HepG2 (cell line): ENCODE data around the gene MORN1. TPM values are rescaled to one million over a fixed set of nuclear protein-coding genes. Genes with fewer than 3 reads are reported as not detected.
A peak's percentile ranks its signal among the peaks of the same experiment; 100 is the strongest.

Source experiments
- AHR ChIP-seq: IDR thresholded peaks from 2 replicates; pipeline ENCODE4 v1.6.1; 2018; ENCODE audit warnings: missing genetic modification reagents, missing compliant biosample characterization
- ATM ChIP-seq: fragments of 450-650 bp; IDR thresholded peaks from 2 replicates; pipeline ENCODE4 v1.7.1; 2017; ENCODE audit warnings: mild to moderate bottlenecking, borderline replicate concordance
- CHCHD3 ChIP-seq: sonication (generic); formaldehyde crosslinking; IDR thresholded peaks from 2 replicates; pipeline ENCODE4 v1.8.0; 2022; ENCODE audit warnings: mild to moderate bottlenecking, missing genetic modification reagents, moderate library complexity
- ELF3 ChIP-seq: IDR thresholded peaks from 2 replicates; pipeline ENCODE4 v1.6.1; 2016; ENCODE audit warnings: missing genetic modification reagents, missing compliant biosample characterization
- GABPA ChIP-seq, 2 experiments: IDR thresholded peaks; 2 replicates each; pipeline ENCODE4 v1.6.1; 2011 to 2016; ENCODE audit warnings: low read depth in 2 of 2, low read length in 1 of 2, missing biosample characterization in 1 of 2, missing genetic modification characterization in 1 of 2
- RFXAP ChIP-seq: sonication (generic); formaldehyde crosslinking; IDR thresholded peaks from 2 replicates; pipeline ENCODE4 v1.4.0; 2020; ENCODE audit warnings: missing genetic modification reagents, borderline replicate concordance
- SNAPC2 ChIP-seq: sonication (generic); formaldehyde crosslinking; IDR thresholded peaks from 2 replicates; pipeline ENCODE4 v1.8.1; 2022; ENCODE audit warnings: mild to moderate bottlenecking, missing genetic modification reagents
- STAT5B ChIP-seq: sonication (generic); formaldehyde crosslinking; IDR thresholded peaks from 2 replicates; pipeline ENCODE4 v1.4.0; 2020; ENCODE audit warnings: missing genetic modification reagents
- ZFP90 ChIP-seq: sonication (generic); formaldehyde crosslinking; IDR thresholded peaks from 2 replicates; pipeline ENCODE4 v1.8.0; 2022; ENCODE audit warnings: missing genetic modification reagents, mild to moderate bottlenecking, inconsistent platforms, borderline replicate concordance
- ZNF264 ChIP-seq: sonication (generic); formaldehyde crosslinking; IDR thresholded peaks from 2 replicates; pipeline ENCODE4 v1.4.0; 2020; ENCODE audit warnings: missing genetic modification reagents
- ZNF790 ChIP-seq: sonication (generic); formaldehyde crosslinking; IDR thresholded peaks from 2 replicates; pipeline ENCODE4 v1.8.0; 2022; ENCODE audit warnings: missing genetic modification reagents, mild to moderate bottlenecking, borderline replicate concordance
- polyA plus RNA-seq, 8 experiments: library from polyadenylated mRNA; depleted of rRNA in 3 of 8; stranded (reverse) in 7 of 8; unstranded in 1 of 8; fragments of >200 nt; fragmentation: Illumina TruSeq in 4 of 8; extraction: Trizol in 4 of 8; gene quantifications; 2 replicates each; pipeline versions ENCODE4 v1.2.1 to v1.2.3, GENCODE V29; 2011 to 2016; ENCODE audit warnings: low read depth in 4 of 8, missing spikeins in 1 of 8, mixed read lengths in 1 of 8; ENCODE audit not compliant: insufficient read depth in 1 of 8
- total RNA-seq, 5 experiments: library from RNA; depleted of rRNA; stranded (reverse); fragments of >200 nt; fragmentation: Illumina TruSeq; extraction: Trizol; gene quantifications; 2 replicates each; pipeline ENCODE4 v1.2.3, GENCODE V29; 2016; ENCODE audit warnings: low read depth in 1 of 5
- TF ChIP-seq, protein P1 (sequence below): sonication (generic); formaldehyde crosslinking; IDR thresholded peaks from 2 replicates; pipeline ENCODE4 v1.5.1; 2020; ENCODE audit warnings: mild to moderate bottlenecking, missing genetic modification reagents, moderate library complexity
- TF ChIP-seq, protein P2 (sequence below): sonication (generic); formaldehyde crosslinking; IDR thresholded peaks from 2 replicates; pipeline ENCODE4 v1.4.0; 2020; ENCODE audit warnings: missing genetic modification reagents
- TF ChIP-seq, protein P3 (sequence below): sonication (generic); formaldehyde crosslinking; IDR thresholded peaks from 2 replicates; pipeline ENCODE4 v1.8.0; 2022; ENCODE audit warnings: mild to moderate bottlenecking, missing genetic modification reagents
- TF ChIP-seq, protein P4 (sequence below): sonication (generic); formaldehyde crosslinking; IDR thresholded peaks from 2 replicates; pipeline ENCODE4 v1.4.0; 2020; ENCODE audit warnings: missing genetic modification reagents, borderline replicate concordance

Gene MORN1
- total and polyA plus RNA-seq, 2 of the 13 experiments (the other 11 are each of a cell fraction or from before 2014, with no cell fraction given): 3.1 to 6.5 TPM

DNA sequence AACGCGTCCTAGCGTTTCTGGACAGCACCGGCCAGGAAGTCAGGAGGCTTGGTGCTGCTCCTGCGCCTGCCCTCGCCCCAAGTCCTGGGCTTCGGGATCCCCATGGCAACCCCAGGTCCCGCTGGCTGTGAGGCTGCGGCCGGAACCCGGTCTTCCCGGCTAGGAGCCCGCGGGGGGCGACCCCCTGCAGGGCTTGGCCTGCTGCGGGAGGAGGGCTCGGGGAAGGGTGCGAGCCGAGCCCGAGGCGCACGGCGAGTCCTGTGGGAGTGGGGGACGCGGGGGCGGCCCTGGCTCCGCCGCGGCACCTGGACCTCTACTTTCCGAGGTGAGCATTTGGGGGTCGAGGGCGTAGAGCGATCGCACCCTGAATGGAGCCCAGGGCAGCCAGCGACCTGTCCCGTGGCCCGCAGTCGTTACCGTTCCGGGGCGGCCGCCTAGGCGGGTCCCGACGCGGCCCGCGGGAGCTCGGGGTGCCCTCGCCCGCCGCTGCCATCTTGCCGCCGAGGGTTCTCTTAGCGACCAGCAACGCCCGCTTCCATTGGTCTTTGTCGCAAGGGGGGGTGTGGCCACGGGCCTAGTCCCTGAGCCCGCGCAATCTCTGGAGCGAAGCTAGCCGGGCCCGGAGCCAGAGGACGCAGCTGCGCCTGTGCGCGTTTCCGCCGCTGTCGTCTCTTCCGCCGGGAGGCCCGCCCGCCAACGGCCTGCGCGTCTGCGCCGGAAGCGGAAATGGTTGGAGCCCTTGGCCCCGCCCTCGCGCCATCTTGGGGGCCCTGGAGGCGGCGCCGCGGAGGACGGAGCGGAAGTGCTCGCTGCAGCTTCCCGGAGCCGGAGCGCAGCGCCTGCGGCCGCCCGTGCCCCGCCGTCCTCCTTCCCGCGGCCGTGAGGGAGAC lies at the start of gene MORN1, which contains the start of gene RER1 (continued):
- TF ChIP-seq ZFP90 (no peak; the same call in 1 of the 2 replicates), ATM (no peak), SNAPC2 (CRISPR knock-in tag) (no peak), STAT5B (CRISPR knock-in tag) (no peak), GABPA (IDR thresholded peaks at IDR 0.05; ENCODE audit: low read depth, low read length) (no peak), GABPA (CRISPR knock-in tag; IDR thresholded peaks at IDR 0.05; ENCODE audit: low read depth) (peak; percentile 92), CHCHD3 (CRISPR knock-in tag) (no peak; the same call in 1 of the 2 replicates), ZNF790 (no peak), ZNF264 (CRISPR knock-in tag) (peak; percentile 42; the same call in 1 of the 2 replicates), ELF3 (peak; percentile 95), RFXAP (0 out of 2 replicates have a peak, but pooled peaks have one; percentile 44), AHR (no peak)
- TF ChIP-seq, protein P1, sequence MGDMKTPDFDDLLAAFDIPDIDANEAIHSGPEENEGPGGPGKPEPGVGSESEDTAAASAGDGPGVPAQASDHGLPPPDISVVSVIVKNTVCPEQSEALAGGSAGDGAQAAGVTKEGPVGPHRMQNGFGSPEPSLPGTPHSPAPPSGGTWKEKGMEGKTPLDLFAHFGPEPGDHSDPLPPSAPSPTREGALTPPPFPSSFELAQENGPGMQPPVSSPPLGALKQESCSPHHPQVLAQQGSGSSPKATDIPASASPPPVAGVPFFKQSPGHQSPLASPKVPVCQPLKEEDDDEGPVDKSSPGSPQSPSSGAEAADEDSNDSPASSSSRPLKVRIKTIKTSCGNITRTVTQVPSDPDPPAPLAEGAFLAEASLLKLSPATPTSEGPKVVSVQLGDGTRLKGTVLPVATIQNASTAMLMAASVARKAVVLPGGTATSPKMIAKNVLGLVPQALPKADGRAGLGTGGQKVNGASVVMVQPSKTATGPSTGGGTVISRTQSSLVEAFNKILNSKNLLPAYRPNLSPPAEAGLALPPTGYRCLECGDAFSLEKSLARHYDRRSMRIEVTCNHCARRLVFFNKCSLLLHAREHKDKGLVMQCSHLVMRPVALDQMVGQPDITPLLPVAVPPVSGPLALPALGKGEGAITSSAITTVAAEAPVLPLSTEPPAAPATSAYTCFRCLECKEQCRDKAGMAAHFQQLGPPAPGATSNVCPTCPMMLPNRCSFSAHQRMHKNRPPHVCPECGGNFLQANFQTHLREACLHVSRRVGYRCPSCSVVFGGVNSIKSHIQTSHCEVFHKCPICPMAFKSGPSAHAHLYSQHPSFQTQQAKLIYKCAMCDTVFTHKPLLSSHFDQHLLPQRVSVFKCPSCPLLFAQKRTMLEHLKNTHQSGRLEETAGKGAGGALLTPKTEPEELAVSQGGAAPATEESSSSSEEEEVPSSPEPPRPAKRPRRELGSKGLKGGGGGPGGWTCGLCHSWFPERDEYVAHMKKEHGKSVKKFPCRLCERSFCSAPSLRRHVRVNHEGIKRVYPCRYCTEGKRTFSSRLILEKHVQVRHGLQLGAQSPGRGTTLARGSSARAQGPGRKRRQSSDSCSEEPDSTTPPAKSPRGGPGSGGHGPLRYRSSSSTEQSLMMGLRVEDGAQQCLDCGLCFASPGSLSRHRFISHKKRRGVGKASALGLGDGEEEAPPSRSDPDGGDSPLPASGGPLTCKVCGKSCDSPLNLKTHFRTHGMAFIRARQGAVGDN (CRISPR knock-in tag): peak; percentile 80
- TF ChIP-seq, protein P2, sequence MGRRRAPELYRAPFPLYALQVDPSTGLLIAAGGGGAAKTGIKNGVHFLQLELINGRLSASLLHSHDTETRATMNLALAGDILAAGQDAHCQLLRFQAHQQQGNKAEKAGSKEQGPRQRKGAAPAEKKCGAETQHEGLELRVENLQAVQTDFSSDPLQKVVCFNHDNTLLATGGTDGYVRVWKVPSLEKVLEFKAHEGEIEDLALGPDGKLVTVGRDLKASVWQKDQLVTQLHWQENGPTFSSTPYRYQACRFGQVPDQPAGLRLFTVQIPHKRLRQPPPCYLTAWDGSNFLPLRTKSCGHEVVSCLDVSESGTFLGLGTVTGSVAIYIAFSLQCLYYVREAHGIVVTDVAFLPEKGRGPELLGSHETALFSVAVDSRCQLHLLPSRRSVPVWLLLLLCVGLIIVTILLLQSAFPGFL (CRISPR knock-in tag): no peak
- TF ChIP-seq, protein P3, sequence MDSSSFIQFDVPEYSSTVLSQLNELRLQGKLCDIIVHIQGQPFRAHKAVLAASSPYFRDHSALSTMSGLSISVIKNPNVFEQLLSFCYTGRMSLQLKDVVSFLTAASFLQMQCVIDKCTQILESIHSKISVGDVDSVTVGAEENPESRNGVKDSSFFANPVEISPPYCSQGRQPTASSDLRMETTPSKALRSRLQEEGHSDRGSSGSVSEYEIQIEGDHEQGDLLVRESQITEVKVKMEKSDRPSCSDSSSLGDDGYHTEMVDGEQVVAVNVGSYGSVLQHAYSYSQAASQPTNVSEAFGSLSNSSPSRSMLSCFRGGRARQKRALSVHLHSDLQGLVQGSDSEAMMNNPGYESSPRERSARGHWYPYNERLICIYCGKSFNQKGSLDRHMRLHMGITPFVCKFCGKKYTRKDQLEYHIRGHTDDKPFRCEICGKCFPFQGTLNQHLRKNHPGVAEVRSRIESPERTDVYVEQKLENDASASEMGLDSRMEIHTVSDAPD (CRISPR knock-in tag): peak; percentile 19; the same call in 1 of the 2 replicates
- TF ChIP-seq, protein P4, sequence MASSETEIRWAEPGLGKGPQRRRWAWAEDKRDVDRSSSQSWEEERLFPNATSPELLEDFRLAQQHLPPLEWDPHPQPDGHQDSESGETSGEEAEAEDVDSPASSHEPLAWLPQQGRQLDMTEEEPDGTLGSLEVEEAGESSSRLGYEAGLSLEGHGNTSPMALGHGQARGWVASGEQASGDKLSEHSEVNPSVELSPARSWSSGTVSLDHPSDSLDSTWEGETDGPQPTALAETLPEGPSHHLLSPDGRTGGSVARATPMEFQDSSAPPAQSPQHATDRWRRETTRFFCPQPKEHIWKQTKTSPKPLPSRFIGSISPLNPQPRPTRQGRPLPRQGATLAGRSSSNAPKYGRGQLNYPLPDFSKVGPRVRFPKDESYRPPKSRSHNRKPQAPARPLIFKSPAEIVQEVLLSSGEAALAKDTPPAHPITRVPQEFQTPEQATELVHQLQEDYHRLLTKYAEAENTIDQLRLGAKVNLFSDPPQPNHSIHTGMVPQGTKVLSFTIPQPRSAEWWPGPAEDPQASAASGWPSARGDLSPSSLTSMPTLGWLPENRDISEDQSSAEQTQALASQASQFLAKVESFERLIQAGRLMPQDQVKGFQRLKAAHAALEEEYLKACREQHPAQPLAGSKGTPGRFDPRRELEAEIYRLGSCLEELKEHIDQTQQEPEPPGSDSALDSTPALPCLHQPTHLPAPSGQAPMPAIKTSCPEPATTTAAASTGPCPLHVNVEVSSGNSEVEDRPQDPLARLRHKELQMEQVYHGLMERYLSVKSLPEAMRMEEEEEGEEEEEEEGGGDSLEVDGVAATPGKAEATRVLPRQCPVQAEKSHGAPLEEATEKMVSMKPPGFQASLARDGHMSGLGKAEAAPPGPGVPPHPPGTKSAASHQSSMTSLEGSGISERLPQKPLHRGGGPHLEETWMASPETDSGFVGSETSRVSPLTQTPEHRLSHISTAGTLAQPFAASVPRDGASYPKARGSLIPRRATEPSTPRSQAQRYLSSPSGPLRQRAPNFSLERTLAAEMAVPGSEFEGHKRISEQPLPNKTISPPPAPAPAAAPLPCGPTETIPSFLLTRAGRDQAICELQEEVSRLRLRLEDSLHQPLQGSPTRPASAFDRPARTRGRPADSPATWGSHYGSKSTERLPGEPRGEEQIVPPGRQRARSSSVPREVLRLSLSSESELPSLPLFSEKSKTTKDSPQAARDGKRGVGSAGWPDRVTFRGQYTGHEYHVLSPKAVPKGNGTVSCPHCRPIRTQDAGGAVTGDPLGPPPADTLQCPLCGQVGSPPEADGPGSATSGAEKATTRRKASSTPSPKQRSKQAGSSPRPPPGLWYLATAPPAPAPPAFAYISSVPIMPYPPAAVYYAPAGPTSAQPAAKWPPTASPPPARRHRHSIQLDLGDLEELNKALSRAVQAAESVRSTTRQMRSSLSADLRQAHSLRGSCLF (CRISPR knock-in tag): no peak
